Measurements from ENCODE around the gene SEC23B.

Gene SEC23B

DNA sequence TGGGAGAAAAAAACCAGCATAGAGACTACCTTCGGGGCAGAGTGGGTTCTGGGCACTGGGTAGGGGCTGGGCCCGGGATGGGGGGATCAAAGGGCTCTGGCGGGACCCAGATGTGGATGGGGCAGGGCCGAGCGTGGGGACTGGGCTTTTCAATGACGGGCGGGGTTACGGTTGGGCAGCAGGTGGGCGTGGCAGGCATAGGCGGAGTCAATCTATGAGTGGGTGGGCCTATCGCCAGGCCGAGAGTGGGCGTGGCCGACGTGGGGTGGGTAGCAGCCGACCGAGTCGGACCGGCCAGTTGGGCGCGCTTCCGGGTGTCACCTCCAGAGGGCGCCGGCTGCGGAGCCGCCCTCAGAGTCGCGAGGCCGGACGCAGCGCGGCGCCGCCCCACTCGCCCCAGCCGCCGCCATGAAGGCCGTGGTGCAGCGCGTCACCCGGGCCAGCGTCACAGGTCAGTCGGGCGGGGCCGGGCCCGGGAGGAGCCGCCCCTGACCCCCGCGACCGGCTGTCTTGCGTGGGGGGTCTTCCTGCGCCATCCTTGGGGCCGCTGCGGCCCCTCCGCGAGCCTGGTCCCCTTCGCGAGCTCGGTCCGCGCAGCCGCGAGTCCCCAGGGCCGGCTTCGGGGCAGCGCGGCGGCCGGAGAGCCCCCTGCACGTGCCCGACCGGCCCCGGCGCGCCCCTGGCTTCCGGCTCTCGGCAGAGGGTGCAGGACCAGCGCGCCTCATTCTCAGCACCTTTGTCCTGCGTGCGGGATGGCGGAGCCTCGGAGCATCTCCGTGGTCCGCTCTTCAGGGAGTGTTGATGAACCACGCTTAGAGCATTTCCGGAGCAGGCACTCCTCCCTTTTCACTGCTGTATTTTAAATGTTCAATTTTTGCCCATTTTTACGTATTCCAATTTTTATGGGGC, 80.2 kb downstream of the SEC23B start, which contains the start of gene DTD1:
Gene DTD1, plus strand, starts transcription at position 390 of the 909 bp plus-strand sequence. Its CDS starts 19 bp downstream, at position 409.
- DNase-seq (ENCODE audit: low read depth in 2 of 2) = peak in 1 of 2 experiments; percentile 40

DNA sequence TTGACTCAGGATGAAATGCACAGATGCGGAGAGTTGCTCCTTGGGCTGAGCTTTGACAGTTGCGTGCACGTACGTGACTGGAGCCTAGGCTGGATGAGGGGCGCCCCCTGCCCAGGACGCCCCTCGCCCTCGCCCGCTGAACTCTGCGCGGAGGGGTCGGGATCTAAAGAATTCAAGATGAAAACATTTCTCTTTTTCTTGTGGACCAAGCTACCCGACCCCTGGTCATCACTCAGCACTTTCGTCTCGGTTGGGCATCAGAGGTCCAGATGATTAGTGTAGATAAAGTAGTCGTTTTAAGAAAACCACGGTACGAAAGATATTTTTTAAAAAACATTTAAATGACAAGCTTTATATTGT, 80.8 kb downstream of the SEC23B start:
- DNase-seq (ENCODE audit: low read depth in 2 of 2) = no peak

- DNase-seq (ENCODE audit: low read depth in 2 of 2) = no peak
Measured at GRCh38 chr20:18589941-18590674, 82.4 kb downstream of the SEC23B start.

GRCh38 chr20:18596270-18596669, 88.5 kb downstream of the SEC23B start:
- no peak for DNase-seq (ENCODE audit: low read depth in 2 of 2)

DNA sequence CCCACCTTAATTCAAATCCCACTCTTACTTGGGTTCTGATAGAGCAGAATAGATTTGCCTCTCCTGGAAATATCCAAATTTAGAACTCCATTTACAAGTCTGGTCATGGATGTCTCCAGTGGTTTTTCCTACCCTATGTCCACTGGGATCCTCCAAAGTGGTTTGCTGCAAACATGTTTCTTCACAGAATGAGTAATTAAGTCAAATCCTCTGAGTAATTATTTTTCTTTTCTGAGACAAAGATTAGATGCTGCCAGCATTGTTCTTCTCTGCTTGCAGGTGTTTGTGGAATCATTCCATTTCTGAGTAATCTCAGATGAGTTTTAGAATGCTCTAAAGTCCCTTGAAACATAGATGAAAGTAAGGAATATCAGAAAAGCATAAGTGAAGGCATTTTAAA, 102.0 kb downstream of the SEC23B start:
- no peak for DNase-seq (ENCODE audit: low read depth in 2 of 2)

Measured in fibroblast of skin of left biceps (primary cell).